ENCODE measurements around the gene HRAS. TPM values are rescaled to one million over a fixed set of nuclear protein-coding genes. Genes with fewer than 3 reads are reported as not detected.

The HRAS gene
- total and polyA plus RNA-seq, 8 donors, result 14.2 to 181 (median 70.8) TPM

- Histone ChIP-seq H3K4me3 (no peak overlapping the region), H3K9me3 (no peaks in the 10 kb centered on the region), H3K27me3 (peaks cover 0 to 79% (median 45%) of the 10 kb centered on the region in 3 donors), H3K27ac (no peak overlapping the region), H3K4me1 (peaks cover 30 to 50% (median 44%) of the 10 kb centered on the region in 4 donors), H3K36me3 (no peaks in the 10 kb centered on the region)
- 83 to 87% (median 85%) methylated on average over 13 to 22 of the region's 22 CpGs for WGBS, 5 donors
- DNase-seq, result no peak
- TF ChIP-seq CTCF (IDR thresholded peaks at IDR 0.05) (no peak), POLR2AphosphoS5 (IDR thresholded peaks at IDR 0.05) (no peak), POLR2A (IDR thresholded peaks at IDR 0.05) (no peak), EP300 (IDR thresholded peaks at IDR 0.05) (no peak)
- intact Hi-C loops (cut with DNase I; ENCODE audit: low total_unique reads), result no loop called here
These were observed 21.4 kb upstream of the HRAS start for GRCh38 chr11:556662-557256.

- Histone ChIP-seq H3K36me3 (no peaks in the 10 kb centered on the region), H3K9me3 (no peaks in the 10 kb centered on the region), H3K27ac (peak overlapping the region in 1 of 5 donors; percentile 10), H3K4me1 (peaks cover 30 to 43% (median 37%) of the 10 kb centered on the region in 4 donors), H3K27me3 (peaks cover 0 to 87% (median 45%) of the 10 kb centered on the region in 3 donors), H3K4me3 (peak overlapping the region; percentile 32 to 51 (median 40))
- TF ChIP-seq CTCF (IDR thresholded peaks at IDR 0.05) (no peak), POLR2AphosphoS5 (IDR thresholded peaks at IDR 0.05) (no peak), EP300 (IDR thresholded peaks at IDR 0.05) (no peak), POLR2A (IDR thresholded peaks at IDR 0.05) (no peak)
- peak; percentile 48 to 58 for DNase-seq
- 5 to 50% (median 10%) methylated on average over 10 to 103 of the region's 104 CpGs for WGBS, 5 donors
- intact Hi-C loops (cut with DNase I; ENCODE audit: low total_unique reads), result no loop called here
These were observed 20.6 kb upstream of the HRAS start for GRCh38 chr11:555780-556661.

- DNase-seq, result no peak
- H3K36me3 ChIP-seq, result peaks cover 0 to 2% (median 0%) of the 10 kb centered on the region in 4 donors
- no peaks in the 10 kb centered on the region for H3K9me3 ChIP-seq
- peak overlapping the region in 1 of 5 donors; percentile 10 for H3K27ac ChIP-seq
- TF ChIP-seq CTCF (IDR thresholded peaks at IDR 0.05), result peak in 1 of 7 experiments; percentile 24
- no peak for TF ChIP-seq EP300 (IDR thresholded peaks at IDR 0.05)
- intact Hi-C loops (cut with DNase I; ENCODE audit: low total_unique reads), result no loop called here
- peak overlapping the region; percentile 32 to 51 (median 40) for H3K4me3 ChIP-seq
- WGBS, 5 donors, result 1 to 4% (median 1%) methylated on average over 24 to 53 of the region's 57 CpGs
- H3K27me3 ChIP-seq, result peaks cover 0 to 92% (median 45%) of the 10 kb centered on the region in 3 donors
- peaks cover 28 to 39% (median 35%) of the 10 kb centered on the region in 4 donors for H3K4me1 ChIP-seq
These were observed 19.9 kb upstream of the HRAS start for GRCh38 chr11:555227-555779.

All from stomach (tissue), 9 donors.